GM23338 (cell line): ENCODE data around the gene UPP2. TPM values are rescaled to one million over a fixed set of nuclear protein-coding genes. Genes with fewer than 3 reads are reported as not detected.

Experiments
- ATAC-seq: fragments of 200-7000 bp; cut with Tn5 transposase; 3 replicates; pipeline ENCODE4 v1.9.1; 2020
- DNase-seq: peaks from one replicate; pipeline ENCODE4 v3.0.0-alpha.2; 2015; ENCODE audit warnings: low spot score
- H2AFZ ChIP-seq: fragments of 200-600 bp; sonication (generic); 2 replicates; pipeline ENCODE4 v1.8.0; 2016; ENCODE audit warnings: antibody characterized with exemption, mild to moderate bottlenecking, moderate library complexity
- H3F3A ChIP-seq: fragments of 200-600 bp; sonication (generic); replicated peaks from 2 replicates; pipeline ENCODE4 v1.8.0; 2017; ENCODE audit warnings: antibody characterized with exemption, mixed run types, low read depth
- H3K27ac ChIP-seq: fragments of 200-600 bp; sonication (generic); 2 replicates; pipeline ENCODE4 v1.6.1; 2016; ENCODE audit warnings: low read depth
- H3K27me3 ChIP-seq: fragments of 200-600 bp; sonication (generic); 2 replicates; pipeline ENCODE4 v1.8.0; 2016; ENCODE audit warnings: mild to moderate bottlenecking, mixed run types, moderate library complexity; ENCODE audit not compliant: insufficient read depth
- H3K36me3 ChIP-seq: fragments of 200-600 bp; sonication (generic); 2 replicates; pipeline ENCODE4 v1.8.0; 2016; ENCODE audit warnings: mild to moderate bottlenecking; ENCODE audit not compliant: insufficient read depth
- H3K4me1 ChIP-seq: fragments of 200-600 bp; sonication (generic); 2 replicates; pipeline ENCODE4 v1.8.0; 2016; ENCODE audit warnings: mild to moderate bottlenecking, moderate library complexity; ENCODE audit not compliant: insufficient read depth
- H3K4me2 ChIP-seq: fragments of 200-600 bp; sonication (generic); 2 replicates; pipeline ENCODE4 v1.7.1; 2017; ENCODE audit warnings: mixed run types
- H3K4me3 ChIP-seq: fragments of 200-600 bp; sonication (generic); 2 replicates; pipeline ENCODE4 v1.6.1; 2016; ENCODE audit warnings: mixed run types
- H3K79me2 ChIP-seq: fragments of 200-600 bp; sonication (generic); replicated peaks from 2 replicates; pipeline ENCODE4 v1.8.0; 2017; ENCODE audit warnings: mild to moderate bottlenecking; ENCODE audit not compliant: insufficient read depth
- H3K9me2 ChIP-seq: fragments of 200-600 bp; sonication (generic); 2 replicates; pipeline ENCODE4 v1.8.0; 2017; ENCODE audit not compliant: insufficient read depth
- H4K20me1 ChIP-seq: fragments of 200-600 bp; sonication (generic); replicated peaks from 2 replicates; pipeline ENCODE4 v1.8.0; 2017; ENCODE audit warnings: mild to moderate bottlenecking; ENCODE audit not compliant: insufficient read depth
- H3K27ac Mint-ChIP-seq: 2 replicates; pipeline ENCODE4 v1.8.0; 2020; ENCODE audit warnings: inconsistent platforms, mild to moderate bottlenecking, moderate library complexity, mixed read lengths
- H3K27me3 Mint-ChIP-seq: 3 replicates; pipeline ENCODE4 v1.8.0; 2022; ENCODE audit warnings: low read depth, mild to moderate bottlenecking, moderate library complexity, mixed read lengths, inconsistent platforms; ENCODE audit not compliant: insufficient read depth, poor library complexity
- H3K36me3 Mint-ChIP-seq: 3 replicates; pipeline ENCODE4 v1.8.0; 2021; ENCODE audit warnings: low read depth, mild to moderate bottlenecking, inconsistent platforms, moderate library complexity, mixed read lengths
- H3K4me1 Mint-ChIP-seq: 3 replicates; pipeline ENCODE4 v1.8.0; 2020; ENCODE audit warnings: mild to moderate bottlenecking, inconsistent platforms, mixed read lengths
- H3K4me3 Mint-ChIP-seq: 3 replicates; pipeline ENCODE4 v1.8.0; 2021; ENCODE audit warnings: moderate library complexity, mild to moderate bottlenecking, inconsistent platforms, mixed read lengths
- H3K9me3 Mint-ChIP-seq: 3 replicates; pipeline ENCODE4 v1.8.0; 2020; ENCODE audit warnings: moderate library complexity, mild to moderate bottlenecking, inconsistent platforms, mixed read lengths
- ETS1 ChIP-seq: IDR thresholded peaks from 2 replicates; pipeline ENCODE4 v1.6.1; 2016; ENCODE audit warnings: antibody characterized with exemption
- EZH2 ChIP-seq: fragments of 200-600 bp; sonication (generic); IDR thresholded peaks from one replicate; pipeline ENCODE4 v1.8.0; 2017; ENCODE audit warnings: antibody characterized with exemption, mild to moderate bottlenecking, low read depth; ENCODE audit not compliant: unreplicated experiment
- JUNB ChIP-seq: IDR thresholded peaks from one replicate; pipeline ENCODE4 v1.6.1; 2016; ENCODE audit warnings: antibody characterized with exemption; ENCODE audit not compliant: unreplicated experiment
- NANOG ChIP-seq: IDR thresholded peaks from 2 replicates; pipeline ENCODE4 v1.6.1; 2016; ENCODE audit warnings: antibody characterized with exemption, borderline replicate concordance
- REST ChIP-seq: IDR thresholded peaks from one replicate; pipeline ENCODE4 v1.6.1; 2018; ENCODE audit warnings: antibody characterized with exemption; ENCODE audit not compliant: unreplicated experiment
- ZNF114 ChIP-seq: fragments of 250-450 bp; sonication (Bioruptor Pico); IDR thresholded peaks from 2 replicates; pipeline ENCODE4 v1.5.0; 2020; ENCODE audit warnings: mild to moderate bottlenecking, moderate library complexity
- ZNF331 ChIP-seq: fragments of 250-450 bp; sonication (Bioruptor Pico); IDR thresholded peaks from 2 replicates; pipeline ENCODE4 v1.5.0; 2020; ENCODE audit warnings: low read depth, mild to moderate bottlenecking, moderate library complexity
- ZNF462 ChIP-seq: fragments of 250-450 bp; sonication (Bioruptor Pico); IDR thresholded peaks from 2 replicates; pipeline ENCODE4 v1.5.0; 2020; ENCODE audit warnings: mild to moderate bottlenecking, moderate library complexity
- polyA plus RNA-seq: library from polyadenylated mRNA; unstranded; fragments of >200 nt; fragmentation: Nextera tagmentation; extraction: Ambion mirVana; gene quantifications from 2 replicates; pipeline ENCODE4 v1.2.1, GENCODE V29; 2016
- total RNA-seq: library from RNA; depleted of rRNA; stranded (reverse); fragments of >200 nt; shearing (Covaris generic); gene quantifications from 2 replicates; pipeline ENCODE4 v1.2.3, GENCODE V29; 2014

Gene UPP2
- total and polyA plus RNA-seq, 2 experiments from 2014 or later: not detected

GRCh38 chr2:158103411-158104012 lies 1.8 kb downstream of the UPP2 start (continued):
- no peak for TF ChIP-seq ZNF462

- no peaks in the 10 kb centered on the region for H3K79me2 ChIP-seq
- Mint-ChIP-seq H3K9me3 (no peaks in the 10 kb centered on the region), H3K36me3 (no peaks in the 10 kb centered on the region), H3K27ac (no peak overlapping the region), H3K4me3 (no peak overlapping the region), H3K27me3 (no peaks in the 10 kb centered on the region), H3K4me1 (peaks cover 11% of the 10 kb centered on the region)
- H3K4me2 ChIP-seq: no peak overlapping the region
- no peaks in the 10 kb centered on the region for H4K20me1 ChIP-seq
- 0 out of 2 replicates have a peak, but pooled peaks cover 5% of the 10 kb centered on the region for H3K9me2 ChIP-seq
- no peak overlapping the region for H3K27ac ChIP-seq
- H3K27me3 ChIP-seq: no peaks in the 10 kb centered on the region
- H3K4me1 ChIP-seq: 0 out of 2 replicates have a peak, but pooled peaks cover 6% of the 10 kb centered on the region
- no peak for ATAC-seq
- DNase-seq: no peak
- H3F3A ChIP-seq: no peaks in the 10 kb centered on the region
- no peak overlapping the region for H2AFZ ChIP-seq
- H3K4me3 ChIP-seq: no peak overlapping the region
- H3K36me3 ChIP-seq: no peaks in the 10 kb centered on the region
- TF ChIP-seq JUNB: no peak
- TF ChIP-seq ZNF114 (CRISPR knock-in tag): no peak
- TF ChIP-seq NANOG: no peak
- TF ChIP-seq ZNF331 (CRISPR knock-in tag): no peak
- no peak for TF ChIP-seq ETS1
- no peak for TF ChIP-seq EZH2
- no peak for TF ChIP-seq REST
Measured at GRCh38 chr2:158104903-158105302, 3.2 kb downstream of the UPP2 start.
